Naive thymus-derived CD4-positive, alpha-beta T cell (primary cell): ENCODE results near the gene CYRIA. TPM values are rescaled to one million over a fixed set of nuclear protein-coding genes. Genes with fewer than 3 reads are reported as not detected.

Experiments used
- ATAC-seq: fragments of 150-1000 bp; cut with Tn5 transposase; 2 replicates; pipeline ENCODE4 v1.10.0; 2021; ENCODE audit warnings: mild to moderate bottlenecking, moderate library complexity
- CTCF ChIA-PET: fragments of 350-600 bp; sonication (Branson Sonifier 250); formaldehyde crosslinking; loops from one replicate; lab custom pipeline; 2021; ENCODE audit warnings: antibody characterized with exemption; lab: Charles Lee
- POLR2A ChIA-PET: fragments of 350-600 bp; sonication (Branson Sonifier 250); formaldehyde crosslinking; loops from one replicate; lab custom pipeline; 2021; ENCODE audit warnings: antibody characterized with exemption, inconsistent platforms; lab: Charles Lee
- DNase-seq, 9 donors: peaks; one replicate each; pipeline versions ENCODE4 v3.0.0 to v3.0.0-alpha.2; 2020 to 2022; ENCODE audit warnings: mixed read lengths in 1 of 9
- H3K27ac ChIP-seq: one replicate; pipeline ENCODE4 v1.7.0; 2013; ENCODE audit warnings: mild to moderate bottlenecking, low read depth, low read length, moderate library complexity
- H3K27me3 ChIP-seq, 2 donors: one replicate each; pipeline ENCODE4 v1.7.0; 2013; ENCODE audit warnings: low read length in 2 of 2, mild to moderate bottlenecking in 2 of 2, moderate library complexity in 2 of 2; ENCODE audit not compliant: control insufficient read depth in 2 of 2, insufficient read depth in 2 of 2
- H3K36me3 ChIP-seq, 3 experiments: 1 replicate in 2 of 3; 2 replicates in 1 of 3; pipeline ENCODE4 v1.7.0; 2013; ENCODE audit warnings: low read length in 3 of 3, mild to moderate bottlenecking in 3 of 3, moderate library complexity in 1 of 3; ENCODE audit not compliant: insufficient read depth in 3 of 3, control insufficient read depth in 2 of 3
- H3K4me1 ChIP-seq, 2 donors: one replicate each; pipeline ENCODE4 v1.7.0; 2013; ENCODE audit warnings: low read length in 2 of 2, mild to moderate bottlenecking in 2 of 2, moderate library complexity in 1 of 2; ENCODE audit not compliant: control insufficient read depth in 2 of 2, insufficient read depth in 2 of 2
- H3K4me3 ChIP-seq: 2 replicates; pipeline ENCODE4 v1.7.0; 2013; ENCODE audit warnings: mild to moderate bottlenecking, low read length
- H3K9me3 ChIP-seq, 3 experiments: 1 replicate in 2 of 3; 2 replicates in 1 of 3; pipeline ENCODE4 v1.7.0; 2013; ENCODE audit warnings: low read length in 3 of 3; ENCODE audit not compliant: control insufficient read depth in 2 of 3
- H3K27ac Mint-ChIP-seq, 9 donors: one replicate each; pipeline ENCODE4 v1.8.0; 2020 to 2022; ENCODE audit warnings: mixed read lengths in 9 of 9, mild to moderate bottlenecking in 8 of 9, moderate library complexity in 5 of 9, inconsistent platforms in 2 of 9
- H3K27me3 Mint-ChIP-seq, 5 donors: one replicate each; pipeline ENCODE4 v1.8.0; 2021 to 2022; ENCODE audit warnings: mixed read lengths in 5 of 5, mild to moderate bottlenecking in 1 of 5
- H3K36me3 Mint-ChIP-seq, 5 donors: one replicate each; pipeline ENCODE4 v1.8.0; 2020 to 2022; ENCODE audit warnings: mixed read lengths in 5 of 5, mild to moderate bottlenecking in 3 of 5, inconsistent platforms in 1 of 5
- H3K4me1 Mint-ChIP-seq, 7 donors: one replicate each; pipeline ENCODE4 v1.8.0; 2020 to 2022; ENCODE audit warnings: mixed read lengths in 7 of 7, mild to moderate bottlenecking in 3 of 7, inconsistent platforms in 1 of 7
- H3K4me3 Mint-ChIP-seq, 10 donors: one replicate each; pipeline ENCODE4 v1.8.0; 2020 to 2022; ENCODE audit warnings: mild to moderate bottlenecking in 10 of 10, mixed read lengths in 10 of 10, moderate library complexity in 6 of 10, inconsistent platforms in 2 of 10
- H3K9me3 Mint-ChIP-seq, 11 donors: one replicate each; pipeline ENCODE4 v1.8.0; 2020 to 2022; ENCODE audit warnings: mixed read lengths in 11 of 11, mild to moderate bottlenecking in 4 of 11, inconsistent platforms in 1 of 11, moderate library complexity in 1 of 11
- intact Hi-C, 2 donors: fragments of 100-400 bp; cut with micrococcal nuclease; formaldehyde crosslinking; loops; one replicate each; pipeline ENCODE4 v1.15.1; 2023
- polyA plus RNA-seq, 2 donors: library from polyadenylated mRNA; unstranded; fragments of 300-500 nt; fragmentation: Illumina TruSeq; gene quantifications; one replicate each; pipeline ENCODE4 v1.2.3, GENCODE V29; 2021
- total RNA-seq, 6 experiments: library from RNA in 5 of 6; stranded (reverse) in 5 of 6; gene quantifications; 1 replicate in 5 of 6; 2 replicates in 1 of 6; pipeline ENCODE4 v1.2.3 and lab custom pipeline; 2021 to 2026

CYRIA gene
- total and polyA plus RNA-seq, 7 experiments from 2014 or later: 0.16 to 48.7 (median 1.1) TPM

DNA sequence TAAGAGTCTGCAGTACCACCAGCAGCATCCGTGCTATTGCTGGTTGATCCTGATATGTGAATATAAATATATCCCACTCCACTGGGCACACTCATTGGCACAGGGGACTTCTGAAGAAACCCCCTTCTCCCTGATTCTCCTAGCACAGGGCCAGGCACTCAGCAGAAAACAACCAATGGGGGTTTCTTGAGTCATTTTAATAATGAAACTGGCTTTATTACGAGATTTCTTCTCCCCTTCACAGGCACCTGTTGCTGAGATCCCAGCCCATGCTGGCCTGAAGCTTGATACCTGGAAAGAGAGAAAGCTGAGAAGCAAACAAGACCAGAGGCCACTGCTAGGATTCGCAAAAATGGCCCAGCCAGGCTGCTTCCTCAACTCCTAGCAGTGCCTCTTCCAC lies 17.9 kb upstream of the CYRIA start:
- Histone ChIP-seq H3K27ac (no peak overlapping the region), H3K4me3 (no peak overlapping the region), H3K27me3 (peaks cover 0 to 5% of the 10 kb centered on the region in 2 donors), H3K9me3 (no peaks in the 10 kb centered on the region), H3K36me3 (no peaks in the 10 kb centered on the region), H3K4me1 (no peaks in the 10 kb centered on the region)
- H3K27ac Mint-ChIP-seq: no peak overlapping the region
- ChIA-PET CTCF (no interaction called here), POLR2A (no interaction called here)
- peaks cover 0 to 4% (median 0%) of the 10 kb centered on the region in 5 donors for H3K36me3 Mint-ChIP-seq
- peaks cover 0 to 22% (median 2%) of the 10 kb centered on the region in 11 donors for H3K9me3 Mint-ChIP-seq
- peaks cover 0 to 37% (median 26%) of the 10 kb centered on the region in 5 donors for H3K27me3 Mint-ChIP-seq
- intact Hi-C loops: no loop called here
- peaks cover 0 to 3% (median 0%) of the 10 kb centered on the region in 7 donors for H3K4me1 Mint-ChIP-seq
- H3K4me3 Mint-ChIP-seq: no peak overlapping the region
- no peak for ATAC-seq
- no peak for DNase-seq

DNA sequence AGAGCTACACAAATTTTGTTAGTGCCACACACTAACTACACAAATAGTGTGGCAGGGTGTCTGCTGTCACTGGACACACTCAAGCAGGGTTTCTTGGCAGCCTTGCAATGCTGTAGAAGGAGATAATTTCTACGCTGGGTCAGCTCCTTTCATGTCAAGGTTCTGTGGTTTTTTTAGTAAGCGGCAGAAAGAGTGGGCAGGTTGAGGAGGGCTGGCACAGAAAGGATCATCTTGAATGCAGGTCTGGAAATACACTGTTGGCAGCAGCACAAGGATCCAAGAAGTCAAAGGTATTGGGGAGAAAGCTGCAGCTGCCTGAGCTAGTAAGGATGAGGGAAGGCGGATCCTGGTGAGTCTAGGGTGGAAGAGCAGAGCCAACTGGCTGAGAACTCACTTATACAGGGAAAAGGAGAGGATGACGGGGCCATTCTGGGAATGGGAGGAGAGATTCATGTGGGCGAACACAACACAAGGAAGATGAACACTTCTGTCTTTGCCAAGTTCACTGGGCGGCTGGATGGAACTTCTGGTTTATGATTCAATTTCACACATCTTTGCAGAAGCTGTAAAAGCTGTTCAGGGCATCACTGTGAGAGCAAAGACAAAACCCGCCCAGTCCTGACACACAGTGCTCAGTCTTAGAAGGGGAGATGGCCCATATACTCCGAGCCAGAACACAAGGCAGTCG lies 16.9 kb upstream of the CYRIA start:
- Histone ChIP-seq H3K27me3 (no peaks in the 10 kb centered on the region), H3K4me1 (no peaks in the 10 kb centered on the region), H3K36me3 (no peaks in the 10 kb centered on the region), H3K9me3 (no peaks in the 10 kb centered on the region), H3K27ac (no peak overlapping the region), H3K4me3 (no peak overlapping the region)
- ChIA-PET POLR2A (no interaction called here), CTCF (no interaction called here)
- H3K9me3 Mint-ChIP-seq: peaks cover 1 to 32% (median 7%) of the 10 kb centered on the region in 11 donors
- H3K27me3 Mint-ChIP-seq: peaks cover 0 to 34% (median 25%) of the 10 kb centered on the region in 5 donors
- intact Hi-C loops: no loop called here
- no peak overlapping the region for H3K27ac Mint-ChIP-seq
- ATAC-seq (no peak), DNase-seq (no peak)
- H3K4me3 Mint-ChIP-seq: peak overlapping the region in 1 of 10 donors; percentile 43
- no peaks in the 10 kb centered on the region for H3K4me1 Mint-ChIP-seq
- peaks cover 0 to 4% (median 0%) of the 10 kb centered on the region in 5 donors for H3K36me3 Mint-ChIP-seq

DNA sequence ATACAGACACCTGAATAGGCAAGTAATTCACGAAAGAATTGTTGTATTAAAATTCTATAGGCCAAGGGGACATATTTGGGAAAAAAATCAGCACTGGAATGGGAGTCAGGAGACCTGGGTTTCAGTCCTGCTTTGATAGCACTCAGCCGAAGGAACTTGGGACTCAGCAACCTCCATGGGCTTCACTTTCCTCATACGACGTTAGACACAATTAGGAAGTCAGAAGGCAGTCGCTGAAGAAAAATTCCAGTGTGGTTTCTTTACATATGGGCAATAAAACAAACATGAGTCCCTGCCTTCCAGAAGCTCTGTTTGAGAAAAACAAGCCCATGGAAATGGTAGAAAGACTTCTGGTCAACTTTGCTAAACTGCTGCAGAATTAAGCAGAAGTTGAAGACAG lies 15.1 kb upstream of the CYRIA start:
- DNase-seq (no peak), ATAC-seq (no peak)
- intact Hi-C loops: no loop called here
- Histone ChIP-seq H3K27me3 (no peaks in the 10 kb centered on the region), H3K4me1 (no peaks in the 10 kb centered on the region), H3K27ac (no peak overlapping the region), H3K9me3 (no peaks in the 10 kb centered on the region), H3K4me3 (no peak overlapping the region), H3K36me3 (no peaks in the 10 kb centered on the region)
- Mint-ChIP-seq H3K27ac (no peak overlapping the region), H3K36me3 (peaks cover 0 to 4% (median 0%) of the 10 kb centered on the region in 5 donors), H3K4me3 (no peak overlapping the region), H3K9me3 (peaks cover 1 to 34% (median 7%) of the 10 kb centered on the region in 11 donors), H3K4me1 (no peaks in the 10 kb centered on the region), H3K27me3 (peaks cover under 1 to 31% (median 21%) of the 10 kb centered on the region in 5 donors)
- ChIA-PET POLR2A (no interaction called here), CTCF (no interaction called here)

DNA sequence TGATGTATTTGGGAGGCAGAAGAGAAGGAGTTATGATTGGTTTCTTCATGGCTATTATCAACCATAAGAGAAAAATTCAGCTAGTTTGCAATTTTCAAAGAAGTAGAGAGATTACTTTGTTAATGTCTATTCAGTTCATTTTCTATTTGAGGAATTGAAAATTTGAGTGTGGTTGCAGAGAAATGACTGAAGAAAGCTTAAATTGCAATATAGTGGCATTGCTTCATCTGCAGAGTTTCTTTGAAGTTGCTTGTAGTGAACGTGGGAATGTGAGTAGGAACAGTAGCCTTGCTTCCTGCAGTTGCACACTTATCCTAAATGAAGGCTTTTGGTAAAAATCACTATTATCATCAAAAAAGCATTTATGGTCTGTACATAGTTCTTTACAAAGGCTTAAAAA lies 14.7 kb upstream of the CYRIA start:
- DNase-seq (no peak), ATAC-seq (no peak)
- intact Hi-C loops: no loop called here
- peaks cover 2 to 36% (median 25%) of the 10 kb centered on the region in 5 donors for H3K27me3 Mint-ChIP-seq
- ChIA-PET CTCF (no interaction called here), POLR2A (no interaction called here)
- no peaks in the 10 kb centered on the region for H3K4me1 Mint-ChIP-seq
- no peak overlapping the region for H3K4me3 Mint-ChIP-seq
- Histone ChIP-seq H3K4me1 (no peaks in the 10 kb centered on the region), H3K27me3 (no peaks in the 10 kb centered on the region), H3K27ac (no peak overlapping the region), H3K9me3 (no peaks in the 10 kb centered on the region), H3K4me3 (no peak overlapping the region), H3K36me3 (no peaks in the 10 kb centered on the region)
- no peak overlapping the region for H3K27ac Mint-ChIP-seq
- peaks cover 0 to 4% (median 0%) of the 10 kb centered on the region in 5 donors for H3K36me3 Mint-ChIP-seq
- peaks cover 1 to 34% (median 7%) of the 10 kb centered on the region in 11 donors for H3K9me3 Mint-ChIP-seq

DNA sequence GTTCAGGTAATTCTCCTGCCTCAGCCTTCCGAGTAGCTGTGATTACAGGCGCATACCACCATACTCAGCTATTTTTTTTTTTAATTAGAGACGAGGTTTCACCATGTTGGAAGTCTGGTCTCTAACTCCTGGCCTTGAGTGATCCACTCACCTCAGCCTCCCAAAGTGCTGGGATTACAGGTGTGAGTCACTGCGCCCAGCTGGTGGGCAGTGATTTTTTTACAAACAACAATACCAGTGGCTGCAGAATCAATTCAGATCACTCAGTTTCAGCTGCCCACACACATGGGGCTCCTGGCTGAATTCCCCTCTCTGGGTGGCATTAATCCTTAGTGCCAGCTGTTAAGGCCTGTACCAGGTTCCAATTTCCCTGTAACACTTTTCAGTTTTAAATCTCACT lies 13.3 kb upstream of the CYRIA start:
- H3K36me3 ChIP-seq: no peaks in the 10 kb centered on the region
- peaks cover 1 to 34% (median 7%) of the 10 kb centered on the region in 11 donors for H3K9me3 Mint-ChIP-seq
- ChIA-PET POLR2A (no interaction called here), CTCF (no interaction called here)
- H3K27me3 Mint-ChIP-seq: peaks cover 6 to 41% (median 24%) of the 10 kb centered on the region in 5 donors
- no peak overlapping the region for H3K27ac Mint-ChIP-seq
- H3K9me3 ChIP-seq: no peaks in the 10 kb centered on the region
- H3K27ac ChIP-seq: no peak overlapping the region
- no peaks in the 10 kb centered on the region for H3K27me3 ChIP-seq
- H3K4me1 Mint-ChIP-seq: no peaks in the 10 kb centered on the region
- no peak overlapping the region for H3K4me3 Mint-ChIP-seq
- H3K36me3 Mint-ChIP-seq: peaks cover 0 to 4% (median 0%) of the 10 kb centered on the region in 5 donors
- H3K4me3 ChIP-seq: no peak overlapping the region
- intact Hi-C loops: no loop called here
- H3K4me1 ChIP-seq: no peaks in the 10 kb centered on the region
- ATAC-seq (no peak), DNase-seq (no peak)

DNA sequence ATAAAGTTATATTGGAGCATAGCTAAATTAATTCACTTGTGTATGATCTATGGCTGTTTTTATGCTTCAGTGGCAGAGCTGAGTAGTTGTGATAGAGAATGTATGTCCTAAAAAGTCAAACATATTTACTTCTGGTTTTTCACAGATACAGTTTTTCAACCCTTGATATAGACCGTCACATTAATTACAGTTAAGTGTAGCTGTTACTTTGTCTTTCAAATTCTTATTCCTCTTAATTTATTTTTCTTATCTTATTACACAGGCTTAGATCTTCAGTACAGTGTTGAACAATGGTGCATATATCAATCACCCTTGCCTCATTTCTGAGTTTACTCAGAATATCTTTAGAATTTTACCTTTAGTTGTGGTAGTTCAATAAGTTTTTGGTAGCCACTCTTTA lies 12.2 kb upstream of the CYRIA start:
- POLR2A ChIA-PET: no interaction called here
- Mint-ChIP-seq H3K4me3 (no peak overlapping the region), H3K27me3 (peaks cover 8 to 40% (median 24%) of the 10 kb centered on the region in 5 donors), H3K27ac (no peak overlapping the region), H3K9me3 (peaks cover 1 to 34% (median 7%) of the 10 kb centered on the region in 11 donors), H3K36me3 (peaks cover 0 to 4% (median 0%) of the 10 kb centered on the region in 5 donors), H3K4me1 (no peaks in the 10 kb centered on the region)
- no peak overlapping the region for H3K27ac ChIP-seq
- CTCF ChIA-PET: no interaction called here
- H3K4me3 ChIP-seq: no peak overlapping the region
- DNase-seq (no peak), ATAC-seq (no peak)
- H3K4me1 ChIP-seq: no peaks in the 10 kb centered on the region
- intact Hi-C loops: no loop called here
- no peaks in the 10 kb centered on the region for H3K36me3 ChIP-seq
- H3K9me3 ChIP-seq: no peaks in the 10 kb centered on the region
- H3K27me3 ChIP-seq: no peaks in the 10 kb centered on the region

DNA sequence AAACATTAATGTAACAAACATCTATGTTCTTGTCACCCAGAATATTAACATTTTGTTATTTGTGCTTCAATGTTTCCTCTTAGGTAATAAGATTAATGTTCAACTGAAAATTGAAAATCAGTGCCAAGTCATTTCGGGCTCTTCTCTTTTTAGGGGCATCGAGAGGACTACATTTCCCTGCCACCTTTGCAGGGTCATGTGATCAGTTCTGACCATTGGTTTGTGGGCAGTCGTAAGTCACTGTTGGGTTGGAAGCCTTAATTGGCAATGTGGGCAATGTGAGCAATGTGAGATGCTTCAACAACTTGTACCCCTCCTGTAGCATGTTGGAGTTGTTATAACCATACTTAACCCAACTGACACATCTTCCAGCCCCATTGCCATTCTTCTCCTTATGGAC lies 10.1 kb upstream of the CYRIA start:
- ChIA-PET POLR2A (no interaction called here), CTCF (no interaction called here)
- peaks cover 0 to 30% (median 7%) of the 10 kb centered on the region in 11 donors for H3K9me3 Mint-ChIP-seq
- no peaks in the 10 kb centered on the region for H3K36me3 ChIP-seq
- no peak overlapping the region for H3K4me3 Mint-ChIP-seq
- H3K4me1 Mint-ChIP-seq: no peaks in the 10 kb centered on the region
- H3K27ac Mint-ChIP-seq: no peak overlapping the region
- intact Hi-C loops: no loop called here
- peaks cover 0 to 3% (median 0%) of the 10 kb centered on the region in 5 donors for H3K36me3 Mint-ChIP-seq
- no peaks in the 10 kb centered on the region for H3K27me3 ChIP-seq
- no peaks in the 10 kb centered on the region for H3K4me1 ChIP-seq
- peaks cover 14 to 32% (median 16%) of the 10 kb centered on the region in 5 donors for H3K27me3 Mint-ChIP-seq
- H3K4me3 ChIP-seq: no peak overlapping the region
- no peak overlapping the region for H3K27ac ChIP-seq
- H3K9me3 ChIP-seq: no peaks in the 10 kb centered on the region
- DNase-seq (no peak), ATAC-seq (no peak)
